Measurements from ENCODE around the gene SLC17A9.

Gene SLC17A9

GRCh38 chr20:62985444-62985778 lies 32.9 kb downstream of the SLC17A9 start:
- DNase-seq: no peak

GRCh38 chr20:62986257-62986800 lies 33.8 kb downstream of the SLC17A9 start:
- no peak for DNase-seq

- DNase-seq: no peak
Measured at GRCh38 chr20:62987114-62987513, 34.6 kb downstream of the SLC17A9 start.

GRCh38 chr20:62989201-62989601 lies 36.7 kb downstream of the SLC17A9 start:
- no peak for DNase-seq

GRCh38 chr20:62990306-62990825 lies 37.9 kb downstream of the SLC17A9 start:
- DNase-seq: no peak

GRCh38 chr20:62991196-62991807 lies 38.8 kb downstream of the SLC17A9 start:
- DNase-seq: no peak

GRCh38 chr20:62991863-62992262 lies 39.4 kb downstream of the SLC17A9 start:
- no peak for DNase-seq

GRCh38 chr20:62993856-62994494 lies 41.5 kb downstream of the SLC17A9 start:
- DNase-seq: no peak

- no peak for DNase-seq
Measured at GRCh38 chr20:62994869-62995281, 42.4 kb downstream of the SLC17A9 start.

GRCh38 chr20:62995481-62995880 lies 43.0 kb downstream of the SLC17A9 start:
- no peak for DNase-seq

GRCh38 chr20:62995898-62996595 lies 43.5 kb downstream of the SLC17A9 start:
- no peak for DNase-seq

GRCh38 chr20:62996596-62996982 lies 44.1 kb downstream of the SLC17A9 start:
- no peak for DNase-seq

GRCh38 chr20:62997417-62998035 lies 45.0 kb downstream of the SLC17A9 start:
- DNase-seq: no peak

GRCh38 chr20:62998449-62998848 lies 45.9 kb downstream of the SLC17A9 start:
- no peak for DNase-seq

GRCh38 chr20:62999580-62999979 lies 47.1 kb downstream of the SLC17A9 start:
- no peak for DNase-seq

GRCh38 chr20:63000036-63000435 lies 47.5 kb downstream of the SLC17A9 start:
- DNase-seq: no peak

- DNase-seq: no peak
Measured at GRCh38 chr20:63000958-63001357, 48.4 kb downstream of the SLC17A9 start.

- no peak for DNase-seq
Measured at GRCh38 chr20:63002511-63002910, 50.0 kb downstream of the SLC17A9 start.

- DNase-seq: no peak
Measured at GRCh38 chr20:63003546-63003945, 51.0 kb downstream of the SLC17A9 start.

GRCh38 chr20:63004607-63005364 lies 52.3 kb downstream of the SLC17A9 start:
- no peak for DNase-seq

- no peak for DNase-seq
Measured at GRCh38 chr20:63005365-63005861, 52.9 kb downstream of the SLC17A9 start.

- no peak for DNase-seq
Measured at GRCh38 chr20:63005862-63006539, 53.5 kb downstream of the SLC17A9 start.

All from effector CD8-positive, alpha-beta T cell (primary cell).